HG03521 (cell line): Measurements from ENCODE around the gene MAGEA10.
"Not testable (repeated sequence)": the region's sequence is repeated elsewhere in the genome, so short reads cannot be mapped to it uniquely, and the experiment has no call there.

ENCODE experiments used
- ATAC-seq: cut with Tn5 transposase; IDR thresholded peaks from one replicate; pipeline ENCODE4 v1.9.1; 2021; ENCODE audit warnings: mild to moderate bottlenecking, moderate library complexity; ENCODE audit not compliant: unreplicated experiment

The MAGEA10 gene

GRCh38 chrX:152138388-152138784, at the start of gene MAGEA10:
TSS of gene MAGEA10 (minus strand) at chrX:152138577. CDS start at chrX:152135620, 2,957 bp downstream.
- no peak for ATAC-seq

- no peak for ATAC-seq
Observed at GRCh38 chrX:152177497-152178269, 39.3 kb upstream of the MAGEA10 start.

GRCh38 chrX:152177052-152177451, 38.7 kb upstream of the MAGEA10 start:
- ATAC-seq: no peak

GRCh38 chrX:152175892-152176291, 37.5 kb upstream of the MAGEA10 start:
- ATAC-seq: not testable (repeated sequence)

- ATAC-seq: not testable (repeated sequence)
Observed at GRCh38 chrX:152173923-152174322, 35.5 kb upstream of the MAGEA10 start.

- ATAC-seq: no peak
Observed at GRCh38 chrX:152170621-152171020, 32.2 kb upstream of the MAGEA10 start.

- no peak for ATAC-seq
Observed at GRCh38 chrX:152165033-152165743, 26.8 kb upstream of the MAGEA10 start.

- no peak for ATAC-seq
Observed at GRCh38 chrX:152157042-152157441, 18.7 kb upstream of the MAGEA10 start.

- ATAC-seq: no peak
Observed at GRCh38 chrX:152155766-152156310, 17.5 kb upstream of the MAGEA10 start.

- ATAC-seq: no peak
Observed at GRCh38 chrX:152154050-152154449, 15.7 kb upstream of the MAGEA10 start.

GRCh38 chrX:152151256-152151655, 12.9 kb upstream of the MAGEA10 start:
- no peak for ATAC-seq

- ATAC-seq: no peak
Observed at GRCh38 chrX:152149648-152150047, 11.3 kb upstream of the MAGEA10 start.

GRCh38 chrX:152139589-152139988, 1.2 kb upstream of the MAGEA10 start:
- no peak for ATAC-seq

- no peak for ATAC-seq
Observed at GRCh38 chrX:152137771-152138387, 498 bp downstream of the MAGEA10 start.

GRCh38 chrX:152136312-152136711, 2.1 kb downstream of the MAGEA10 start:
- no peak for ATAC-seq

- no peak for ATAC-seq
Observed at GRCh38 chrX:152131525-152131924, 6.9 kb downstream of the MAGEA10 start.

GRCh38 chrX:152129069-152129844, 9.1 kb downstream of the MAGEA10 start:
- not testable (repeated sequence) for ATAC-seq

GRCh38 chrX:152117305-152117704, 21.1 kb downstream of the MAGEA10 start:
- ATAC-seq: no peak

- ATAC-seq: no peak
Observed at GRCh38 chrX:152108527-152108926, 29.9 kb downstream of the MAGEA10 start.

- ATAC-seq: no peak
Observed at GRCh38 chrX:152103866-152104265, 34.5 kb downstream of the MAGEA10 start.

- ATAC-seq: no peak
Observed at GRCh38 chrX:152086141-152086540, 52.2 kb downstream of the MAGEA10 start.
